IMR-90 (cell line): Measurements from ENCODE around the gene LSM14B. TPM values are rescaled to one million over a fixed set of nuclear protein-coding genes. Genes with fewer than 3 reads are reported as not detected.

ENCODE experiments used
- ATAC-seq: fragments of 200-7000 bp; cut with Tn5 transposase; 2 replicates; pipeline ENCODE4 v1.9.1; 2020; ENCODE audit warnings: low read depth, mild to moderate bottlenecking, moderate library complexity
- BruUV-seq: library from RNA; stranded (reverse); fragments of 400-500 nt; replicated peaks from 2 replicates; lab custom pipeline; 2021; lab: Mats Ljungman, UMichigan
- CTCF ChIA-PET: fragments of 300-600 bp; formaldehyde crosslinking; extraction: SDS; loops from one replicate; lab custom pipeline; 2021; ENCODE audit warnings: antibody characterized with exemption; lab: Yijun Ruan, JAX
- POLR2A ChIA-PET: fragments of 300-600 bp; sonication (Branson Sonifier 250); formaldehyde crosslinking; loops from one replicate; lab custom pipeline; 2022; ENCODE audit warnings: antibody characterized with exemption; ENCODE audit not compliant: unreplicated experiment; lab: Charles Lee
- DNase-seq: peaks from one replicate; pipeline ENCODE4 v3.0.0; 2013
- H2AFZ ChIP-seq: replicated peaks from 2 replicates; pipeline ENCODE3; 2013; ENCODE audit warnings: low read length, mild to moderate bottlenecking; ENCODE audit not compliant: poor library complexity
- H2AK5ac ChIP-seq: 2 replicates; pipeline ENCODE4 v1.6.1; 2013; ENCODE audit warnings: low read depth, low read length, inconsistent platforms
- H2AK9ac ChIP-seq: replicated peaks from 2 replicates; pipeline ENCODE3; 2013; ENCODE audit warnings: mild to moderate bottlenecking, low read depth, low read length, moderate library complexity; ENCODE audit not compliant: poor library complexity
- H2BK120ac ChIP-seq: 2 replicates; pipeline ENCODE4 v1.6.1; 2013; ENCODE audit warnings: low read depth, low read length, inconsistent platforms
- H2BK15ac ChIP-seq: 3 replicates; pipeline ENCODE4 v1.6.1; 2013; ENCODE audit warnings: low read depth, low read length, inconsistent platforms
- H2BK20ac ChIP-seq: 2 replicates; pipeline ENCODE4 v1.6.1; 2013; ENCODE audit warnings: low read depth, mild to moderate bottlenecking, inconsistent platforms, low read length, moderate library complexity
- H2BK5ac ChIP-seq: 2 replicates; pipeline ENCODE4 v1.6.1; 2013; ENCODE audit warnings: mild to moderate bottlenecking, low read depth, low read length, inconsistent platforms; ENCODE audit not compliant: poor library complexity, severe bottlenecking
- H3K14ac ChIP-seq: replicated peaks from 2 replicates; pipeline ENCODE4 v1.6.1; 2013; ENCODE audit warnings: low read depth, low read length, inconsistent platforms
- H3K18ac ChIP-seq: 2 replicates; pipeline ENCODE4 v1.6.1; 2013; ENCODE audit warnings: low read depth, low read length, control low read depth
- H3K23ac ChIP-seq: 2 replicates; pipeline ENCODE4 v1.6.1; 2013; ENCODE audit warnings: low read depth, low read length, inconsistent platforms
- H3K27ac ChIP-seq: 2 replicates; pipeline ENCODE4 v1.5.1; 2013; ENCODE audit warnings: mild to moderate bottlenecking, control low read depth, low read length; ENCODE audit not compliant: insufficient read depth
- H3K27me3 ChIP-seq: 2 replicates; pipeline ENCODE4 v1.6.1; 2013; ENCODE audit warnings: low read length; ENCODE audit not compliant: control insufficient read depth, insufficient read depth
- H3K36me3 ChIP-seq: 2 replicates; pipeline ENCODE4 v1.6.1; 2013; ENCODE audit warnings: low read length, mixed read lengths; ENCODE audit not compliant: control insufficient read depth, insufficient read depth
- H3K4ac ChIP-seq: 2 replicates; pipeline ENCODE4 v1.6.1; 2013; ENCODE audit warnings: low read depth, low read length, inconsistent platforms
- H3K4me1 ChIP-seq: 2 replicates; pipeline ENCODE4 v1.6.1; 2013; ENCODE audit warnings: low read length, mixed read lengths; ENCODE audit not compliant: control insufficient read depth, insufficient read depth
- H3K4me2 ChIP-seq: 2 replicates; pipeline ENCODE4 v1.6.1; 2013; ENCODE audit warnings: low read depth, mild to moderate bottlenecking, control low read depth, low read length, moderate library complexity
- H3K4me3 ChIP-seq: 2 replicates; pipeline ENCODE4 v1.5.1; 2013; ENCODE audit warnings: low read depth, mild to moderate bottlenecking, control low read depth, low read length, moderate library complexity; ENCODE audit not compliant: insufficient read depth
- H3K56ac ChIP-seq: 2 replicates; pipeline ENCODE4 v1.6.1; 2013; ENCODE audit warnings: low read length, inconsistent platforms; ENCODE audit not compliant: insufficient read depth; ENCODE audit errors: extremely low read depth
- H3K79me1 ChIP-seq, 2 experiments: 2 replicates each; pipeline ENCODE4 v1.6.1; 2013; ENCODE audit warnings: low read length in 2 of 2, inconsistent platforms in 1 of 2, low read depth in 1 of 2
- H3K9ac ChIP-seq: 2 replicates; pipeline ENCODE4 v1.6.1; 2013; ENCODE audit warnings: low read depth, low read length, control low read depth
- H3K9me1 ChIP-seq: 2 replicates; pipeline ENCODE4 v1.6.1; 2013; ENCODE audit warnings: low read length, inconsistent platforms; ENCODE audit not compliant: insufficient read depth
- H3K9me3 ChIP-seq: 2 replicates; pipeline ENCODE4 v1.6.1; 2013; ENCODE audit warnings: low read length; ENCODE audit not compliant: control insufficient read depth, insufficient read depth
- H4K20me1 ChIP-seq: 2 replicates; pipeline ENCODE4 v1.6.1; 2013; ENCODE audit warnings: low read length, inconsistent platforms; ENCODE audit not compliant: insufficient read depth
- H4K5ac ChIP-seq: 2 replicates; pipeline ENCODE4 v1.6.1; 2013; ENCODE audit warnings: mild to moderate bottlenecking, low read depth, low read length, control low read depth
- H4K8ac ChIP-seq, 2 experiments: 2 replicates each; pipeline ENCODE4 v1.6.1; 2013; ENCODE audit warnings: low read depth in 2 of 2, low read length in 2 of 2, control low read depth in 1 of 2, inconsistent platforms in 1 of 2
- H4K91ac ChIP-seq: 2 replicates; pipeline ENCODE4 v1.6.1; 2013; ENCODE audit warnings: low read depth, low read length, inconsistent platforms; ENCODE audit not compliant: insufficient read depth
- BHLHE40 ChIP-seq: fragments of 150-350 bp; IDR thresholded peaks from 2 replicates; pipeline ENCODE4 v1.6.1; 2016; ENCODE audit warnings: mild to moderate bottlenecking, low read depth, low read length
- CEBPB ChIP-seq: IDR thresholded peaks from 2 replicates; pipeline ENCODE4 v1.6.1; 2012; ENCODE audit warnings: low read depth, low read length, improper control_type of control experiment
- CHD1 ChIP-seq: IDR thresholded peaks from 2 replicates; pipeline ENCODE4 v1.6.1; 2012; ENCODE audit warnings: low read depth, low read length, improper control_type of control experiment
- CTCF ChIP-seq: conservative IDR thresholded peaks from 2 replicates; pipeline ENCODE4 v1.5.1; 2012; ENCODE audit warnings: mild to moderate bottlenecking, low read depth, low read length, improper control_type of control experiment
- ELK1 ChIP-seq: fragments of 150-350 bp; IDR thresholded peaks from 2 replicates; pipeline ENCODE4 v1.6.1; 2016; ENCODE audit warnings: low read depth, mild to moderate bottlenecking, low read length, moderate library complexity, borderline replicate concordance
- FOS ChIP-seq: fragments of 150-350 bp; IDR thresholded peaks from 2 replicates; pipeline ENCODE4 v1.6.1; 2016; ENCODE audit warnings: low read depth, low read length
- MAFK ChIP-seq: IDR thresholded peaks from 2 replicates; pipeline ENCODE4 v1.6.1; 2012; ENCODE audit warnings: low read depth, low read length, improper control_type of control experiment
- MXI1 ChIP-seq: IDR thresholded peaks from 2 replicates; pipeline ENCODE4 v1.6.1; 2012; ENCODE audit warnings: low read depth, mild to moderate bottlenecking, low read length, moderate library complexity, borderline replicate concordance
- NFE2L2 ChIP-seq: fragments of 150-350 bp; IDR thresholded peaks from 2 replicates; pipeline ENCODE4 v1.6.1; 2016; ENCODE audit warnings: low read depth, mild to moderate bottlenecking, low read length
- POLR2A ChIP-seq: IDR thresholded peaks from 2 replicates; pipeline ENCODE4 v1.6.1; 2012; ENCODE audit warnings: mild to moderate bottlenecking, low read depth, low read length
- RAD21 ChIP-seq: IDR thresholded peaks from 2 replicates; pipeline ENCODE4 v1.6.1; 2012; ENCODE audit warnings: low read length, improper control_type of control experiment
- RCOR1 ChIP-seq: IDR thresholded peaks from 2 replicates; pipeline ENCODE4 v1.6.1; 2012; ENCODE audit warnings: mild to moderate bottlenecking, low read length, improper control_type of control experiment; ENCODE audit not compliant: insufficient replicate concordance
- RFX5 ChIP-seq: IDR thresholded peaks from 2 replicates; pipeline ENCODE4 v1.8.0; 2012; ENCODE audit warnings: low read depth, mild to moderate bottlenecking, low read length, moderate library complexity
- SMC3 ChIP-seq: fragments of 150-350 bp; IDR thresholded peaks from 2 replicates; pipeline ENCODE4 v1.6.1; 2016; ENCODE audit warnings: low read depth, mild to moderate bottlenecking, antibody characterized with exemption, low read length, moderate library complexity
- USF2 ChIP-seq: fragments of 150-350 bp; IDR thresholded peaks from 2 replicates; pipeline ENCODE4 v1.6.1; 2017; ENCODE audit warnings: mild to moderate bottlenecking, antibody characterized with exemption, low read length, low read depth
- WGBS, 2 experiments: methylation state at CpG; one replicate each; pipeline versions ENCODE4 v1.1.5 to v1.1.7; 2013; ENCODE audit warnings: missing lambda C conversion rate in 2 of 2; ENCODE audit not compliant: insufficient read length in 1 of 2; ENCODE audit errors: extremely low coverage in 2 of 2; 5-methylcytosine and 5-hydroxymethylcytosine counted together
- dilution Hi-C: fragments of 300-500 bp; cut with HindIII; formaldehyde crosslinking; loops from one replicate; pipeline ENCODE4 v1.14.3; 2018; ENCODE audit warnings: low sequenced_read_pairs; ENCODE audit not compliant: unreplicated experiment
- in situ Hi-C: fragments of 300-500 bp; cut with MboI; formaldehyde crosslinking; loops from 3 replicates; pipeline ENCODE4 v1.14.3; 2019; ENCODE audit warnings: low sequenced_read_pairs, inconsistent platforms, mixed read lengths
- intact Hi-C: fragments of 100-400 bp; cut with micrococcal nuclease; formaldehyde crosslinking; loops from 2 replicates; pipeline ENCODE4 v1.10.0; 2022
- polyA plus RNA-seq, 3 experiments: library from polyadenylated mRNA; depleted of rRNA; stranded (reverse); fragments of >200 nt; gene quantifications; 2 replicates each; pipeline ENCODE4 v1.2.3, GENCODE V29; 2012; ENCODE audit warnings: low replicate concordance in 1 of 3
- total RNA-seq: library from RNA; depleted of rRNA; stranded (reverse); fragments of >200 nt; gene quantifications from 2 replicates; pipeline ENCODE4 v1.2.3, GENCODE V29; 2012

Gene LSM14B
- total and polyA plus RNA-seq, 2 of the 4 experiments (the other 2 are of a cell fraction) = 23.7 to 41.1 TPM

- DNase-seq (no peak), ATAC-seq (no peak)
- Histone ChIP-seq H3K27ac (no peak overlapping the region), H4K5ac (no peak overlapping the region), H3K18ac (no peak overlapping the region), H3K4me3 (no peak overlapping the region), H3K4ac (no peak overlapping the region), H3K79me1 (peaks cover 33 to 75% of the 10 kb centered on the region in 2 experiments), H2BK120ac (no peak overlapping the region), H3K27me3 (no peaks in the 10 kb centered on the region), H2AK9ac (no peak overlapping the region), H2AFZ (no peak overlapping the region), H2AK5ac (no peak overlapping the region), H2BK5ac (no peak overlapping the region), H3K9ac (no peak overlapping the region), H3K4me1 (peaks cover 11% of the 10 kb centered on the region), H4K8ac (no peak overlapping the region), H2BK15ac (no peak overlapping the region), H3K9me3 (no peaks in the 10 kb centered on the region), H2BK20ac (no peak overlapping the region), H3K14ac (no peak overlapping the region), H3K36me3 (peaks cover 72% of the 10 kb centered on the region), H4K20me1 (peaks cover 42% of the 10 kb centered on the region), H3K9me1 (peaks cover 15% of the 10 kb centered on the region), H3K23ac (no peak overlapping the region), H4K91ac (no peak overlapping the region), H3K56ac (no peak overlapping the region), H3K4me2 (no peak overlapping the region)
- in situ Hi-C loops (loop anchor here (5.0 kb wide), 1 partner anchor 105 kb away; no protein-coding TSS in a partner anchor), intact Hi-C loops (no loop called here), dilution Hi-C loops (no loop called here)
- ChIA-PET CTCF (no interaction called here), POLR2A (no interaction called here)
- WGBS, 2 experiments = no CpG with 5 or more reads among the region's 6 CpGs
- TF ChIP-seq ELK1 (no peak), CTCF (no peak), USF2 (no peak), RAD21 (no peak), POLR2A (no peak), NFE2L2 (no peak), FOS (no peak), MXI1 (no peak), MAFK (no peak), CHD1 (no peak), SMC3 (no peak), CEBPB (no peak), RFX5 (no peak), BHLHE40 (no peak), RCOR1 (no peak)
- no TSS peak for BruUV-seq
Measured at GRCh38 chr20:62127799-62128198, 5.5 kb downstream of the LSM14B start.
